22Rv1 (cell line): Measurements from ENCODE around the gene CWC22.

Source experiments
- H3K27ac ChIP-seq: fragments of 450-650 bp; 2 replicates; pipeline ENCODE4 v1.5.1; 2017
- CTCF ChIP-seq: fragments of 450-650 bp; IDR thresholded peaks from 2 replicates; pipeline ENCODE4 v1.5.1; 2017; ENCODE audit warnings: mild to moderate bottlenecking
- ZFX ChIP-seq: fragments of 450-650 bp; IDR thresholded peaks from 2 replicates; pipeline ENCODE4 v1.6.1; 2017; ENCODE audit warnings: antibody characterized with exemption, borderline replicate concordance

Gene CWC22

GRCh38 chr2:179898873-179899272, 108.2 kb downstream of the CWC22 start:
- TF ChIP-seq CTCF (peak; percentile 76), ZFX (no peak)
- no peak overlapping the region for H3K27ac ChIP-seq
